NCI-H2107 treated with DMSO at 0.1 percent for 48 hours (cell line): ENCODE results near the gene KCTD11.

Source experiments
- DNase-seq: peaks from one replicate; lab custom pipeline; 2025; ENCODE audit not compliant: unreplicated experiment; lab: John Stamatoyannopoulos, UW

Gene KCTD11

GRCh38 chr17:7403977-7404736, 52.2 kb downstream of the KCTD11 start, which contains the start of gene TMEM256:
Gene TMEM256 (minus strand): TSS chr17:7404097. CDS start chr17:7404084, 13 bp downstream.
- peak; percentile 85 for DNase-seq
